ENCODE results near the gene KPNB1.
A peak's percentile ranks its signal among the peaks of the same experiment; 100 is the strongest.

The KPNB1 gene

GRCh38 chr17:47711366-47712099 lies 61.8 kb downstream of the KPNB1 start:
- DNase-seq (ENCODE audit: low read depth): no peak

- DNase-seq (ENCODE audit: low read depth): no peak
Measured at GRCh38 chr17:47712330-47713023, 62.8 kb downstream of the KPNB1 start.

- no peak for DNase-seq (ENCODE audit: low read depth)
Measured at GRCh38 chr17:47713980-47714700, 64.4 kb downstream of the KPNB1 start.

- no peak for DNase-seq (ENCODE audit: low read depth)
Measured at GRCh38 chr17:47714773-47715396, 65.2 kb downstream of the KPNB1 start.

- no peak for DNase-seq (ENCODE audit: low read depth)
Measured at GRCh38 chr17:47715669-47716325, 66.1 kb downstream of the KPNB1 start.

- no peak for DNase-seq (ENCODE audit: low read depth)
Measured at GRCh38 chr17:47716375-47716774, 66.7 kb downstream of the KPNB1 start.

- no peak for DNase-seq (ENCODE audit: low read depth)
Measured at GRCh38 chr17:47717261-47717697, 67.6 kb downstream of the KPNB1 start.

GRCh38 chr17:47717979-47718621 lies 68.4 kb downstream of the KPNB1 start:
- no peak for DNase-seq (ENCODE audit: low read depth)

GRCh38 chr17:47718634-47719405 lies 69.1 kb downstream of the KPNB1 start:
- no peak for DNase-seq (ENCODE audit: low read depth)

GRCh38 chr17:47719411-47720152 lies 69.9 kb downstream of the KPNB1 start:
- DNase-seq (ENCODE audit: low read depth): no peak

- DNase-seq (ENCODE audit: low read depth): no peak
Measured at GRCh38 chr17:47720196-47720595, 70.5 kb downstream of the KPNB1 start.

- peak; percentile 67 for DNase-seq (ENCODE audit: low read depth)
Measured at GRCh38 chr17:47720754-47721533, 71.2 kb downstream of the KPNB1 start.

GRCh38 chr17:47721725-47722124 lies 72.0 kb downstream of the KPNB1 start:
- DNase-seq (ENCODE audit: low read depth): no peak

- DNase-seq (ENCODE audit: low read depth): no peak
Measured at GRCh38 chr17:47724705-47725104, 75.0 kb downstream of the KPNB1 start.

- no peak for DNase-seq (ENCODE audit: low read depth)
Measured at GRCh38 chr17:47725446-47726111, 75.9 kb downstream of the KPNB1 start.

- DNase-seq (ENCODE audit: low read depth): no peak
Measured at GRCh38 chr17:47726796-47727703, 77.3 kb downstream of the KPNB1 start.

- no peak for DNase-seq (ENCODE audit: low read depth)
Measured at GRCh38 chr17:47727704-47728036, 78.0 kb downstream of the KPNB1 start.

Measured in stimulated activated CD8-positive, alpha-beta memory T cell treated with anti-CD3 and anti-CD28 coated beads, Interleukin-15, amount 100 ng/mL, for 24 hours (primary cell).